GM19193 (cell line): Measurements from ENCODE around the gene CGB2.

Experiments
- POLR2A ChIP-seq: IDR thresholded peaks from 4 replicates; pipeline ENCODE4 v1.6.1; 2011; ENCODE audit not compliant: insufficient read depth, insufficient read length; ENCODE audit errors: extremely low read depth

Gene CGB2

DNA sequence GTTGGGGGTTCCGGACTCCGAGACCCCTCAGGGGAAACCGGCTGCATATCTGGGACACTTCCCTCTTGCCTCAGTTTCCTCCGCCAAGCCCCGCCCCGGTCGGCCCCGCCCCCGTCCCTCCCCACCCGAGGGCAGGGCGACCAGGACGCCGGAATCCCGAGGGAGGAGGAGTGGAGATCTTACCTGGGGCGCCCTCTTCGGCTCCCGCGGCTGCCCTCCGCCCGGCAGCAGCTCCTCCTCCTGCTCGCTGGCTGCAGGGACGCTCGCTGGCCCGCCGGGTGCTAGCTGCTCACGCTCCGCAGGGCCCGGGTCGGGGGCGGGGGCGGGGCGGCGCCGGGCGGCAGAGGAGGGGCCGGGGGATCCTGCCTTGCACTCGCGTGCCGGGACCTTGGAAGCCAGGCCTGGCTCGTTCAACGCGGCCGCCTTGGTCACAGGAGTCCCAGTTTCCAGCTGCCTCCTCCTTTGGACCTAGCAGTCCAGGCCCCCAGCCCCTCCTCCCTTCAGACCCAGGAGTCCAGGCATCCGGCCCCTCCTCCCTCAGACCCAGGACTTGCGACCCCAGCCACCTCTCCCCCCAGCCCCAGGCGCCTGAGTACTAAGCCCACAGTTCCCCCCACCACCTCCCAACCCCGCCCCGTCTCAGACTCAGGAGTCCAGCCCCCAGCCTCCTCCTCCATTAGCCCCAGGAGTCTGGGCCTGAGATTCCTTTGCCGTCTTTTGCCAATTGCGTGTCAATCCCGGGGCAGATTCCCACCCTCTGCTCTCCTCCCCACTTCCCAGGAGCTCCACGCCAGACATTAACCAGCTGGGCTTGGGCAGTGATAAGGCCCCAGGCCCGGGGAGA is 33.3 kb downstream of the CGB2 start, which contains the start of gene NTF4:
Gene NTF4, minus strand, starts transcription at position 51 of the 844 bp plus-strand sequence. CDS start 2,821 bp downstream, outside the sequence.
- TF ChIP-seq POLR2A: no peak

DNA sequence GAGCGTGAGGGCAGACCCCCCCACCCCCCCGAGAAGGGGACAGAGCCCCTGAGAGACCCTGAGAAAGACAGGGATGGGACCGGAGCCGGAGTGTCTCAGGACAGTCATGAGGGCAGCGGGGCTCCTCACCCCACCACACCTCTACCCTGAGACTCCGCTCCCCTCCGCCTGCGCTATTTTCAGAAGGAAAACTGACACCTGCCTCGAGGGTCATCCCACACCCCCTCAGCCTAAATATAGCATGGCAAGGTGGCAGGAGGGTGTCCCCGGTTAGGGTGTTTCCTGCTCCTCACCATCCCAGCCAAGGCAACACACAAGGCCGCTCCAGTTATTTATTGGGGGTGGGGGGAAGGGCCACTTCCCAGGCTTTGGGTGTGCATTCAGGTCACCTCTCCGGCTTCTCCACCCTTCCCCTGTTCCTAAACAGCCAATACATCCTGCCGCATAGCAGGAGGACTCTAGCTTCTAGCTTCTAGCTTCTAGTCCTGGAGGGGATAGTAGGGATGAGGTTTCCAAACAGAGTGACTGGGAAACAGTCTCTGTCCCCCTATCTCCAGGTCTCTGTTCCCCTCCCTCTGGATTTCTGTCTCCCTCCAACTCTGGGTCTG is 34.3 kb downstream of the CGB2 start:
- TF ChIP-seq POLR2A: no peak

DNA sequence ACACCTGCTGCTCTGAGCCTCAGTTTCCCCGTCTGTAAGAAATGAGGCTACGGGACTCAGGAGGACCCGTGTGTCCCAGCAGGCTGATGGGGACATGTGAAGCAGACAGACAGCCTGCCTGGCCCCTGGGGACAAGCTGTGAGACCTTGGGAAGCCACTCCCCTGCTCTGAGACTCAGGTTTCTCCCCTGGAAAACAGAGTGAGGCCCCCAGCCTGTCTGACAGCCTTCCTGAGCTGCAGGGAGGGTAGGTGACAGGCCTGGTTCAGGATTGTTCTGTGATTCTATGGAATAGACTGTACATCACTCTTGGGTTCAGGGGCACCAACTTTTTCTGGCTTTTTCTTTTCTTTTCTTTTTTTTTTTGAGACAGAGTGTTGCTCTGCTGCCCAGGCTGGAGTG is 35.9 kb downstream of the CGB2 start:
- no peak for TF ChIP-seq POLR2A

DNA sequence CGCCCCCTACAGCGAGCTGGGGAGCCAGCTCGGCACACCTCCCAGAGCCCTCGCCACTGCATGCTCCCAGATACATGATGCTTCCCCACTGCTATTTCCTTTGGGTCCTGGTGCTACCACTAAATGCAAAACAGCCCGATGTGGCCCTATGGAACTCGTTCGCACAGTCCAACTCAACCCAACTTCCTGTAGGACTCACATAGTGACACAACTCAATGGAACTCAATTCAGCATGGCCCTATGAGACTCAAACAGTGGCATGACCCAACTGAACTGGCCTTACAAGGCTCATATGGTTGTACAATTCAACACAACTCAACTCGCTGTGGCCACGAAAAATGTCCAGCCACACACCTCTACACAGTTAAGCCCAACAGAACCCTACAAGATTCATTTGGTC is 37.3 kb downstream of the CGB2 start:
- no peak for TF ChIP-seq POLR2A

DNA sequence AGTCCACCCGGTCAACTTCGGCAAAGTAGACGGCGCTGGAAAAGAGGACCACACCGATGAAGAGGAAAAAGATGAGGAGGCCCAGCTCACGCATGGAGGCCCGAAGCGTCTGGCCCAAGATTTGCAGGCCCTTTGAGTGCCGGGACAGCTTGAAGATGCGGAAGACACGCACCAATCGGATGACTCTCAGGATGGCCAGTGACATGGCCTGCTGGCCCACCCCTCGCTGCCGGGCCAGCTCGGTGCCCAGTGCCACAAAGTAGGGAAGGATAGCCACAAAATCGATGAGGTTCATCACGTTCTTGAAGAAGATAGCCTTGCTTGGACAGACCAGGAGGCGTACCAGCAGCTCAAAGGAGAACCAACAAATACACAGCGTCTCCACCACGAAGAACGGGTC is 38.7 kb downstream of the CGB2 start:
- TF ChIP-seq POLR2A: no peak

DNA sequence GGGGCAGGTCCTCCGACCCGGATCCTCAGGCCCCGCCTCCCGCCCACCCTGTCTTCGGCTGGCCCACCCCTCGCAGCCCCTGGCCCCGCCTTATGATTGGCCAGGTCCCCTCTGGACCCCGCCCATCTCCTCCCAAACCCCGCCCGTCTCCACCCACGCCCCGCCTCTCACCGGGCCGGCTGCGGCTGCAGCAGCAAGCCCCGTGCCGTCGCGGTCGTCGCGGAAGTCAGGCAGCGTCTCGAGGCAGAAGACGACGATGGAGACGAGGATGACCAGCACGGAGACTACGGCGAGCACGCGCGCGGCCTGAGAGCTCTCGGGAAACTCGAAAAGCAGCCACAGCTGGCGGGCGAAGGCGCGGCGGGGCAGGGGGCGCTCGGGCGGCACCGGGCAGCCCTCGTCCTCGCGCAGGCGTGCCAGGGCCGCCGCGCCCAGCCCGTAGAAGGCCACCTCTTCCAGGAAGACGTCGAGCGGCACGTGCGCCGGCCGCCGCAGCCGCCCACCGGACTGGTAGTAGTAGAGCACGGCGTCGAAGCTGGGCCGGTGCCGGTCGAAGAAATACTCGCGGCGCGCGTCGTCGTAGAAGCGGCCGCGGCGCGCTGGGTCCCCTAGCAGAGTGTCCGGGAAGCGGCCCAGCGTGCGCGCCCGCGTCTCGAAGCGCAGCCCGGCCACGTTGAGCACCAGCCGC is 40.3 kb downstream of the CGB2 start:
- no peak for TF ChIP-seq POLR2A

DNA sequence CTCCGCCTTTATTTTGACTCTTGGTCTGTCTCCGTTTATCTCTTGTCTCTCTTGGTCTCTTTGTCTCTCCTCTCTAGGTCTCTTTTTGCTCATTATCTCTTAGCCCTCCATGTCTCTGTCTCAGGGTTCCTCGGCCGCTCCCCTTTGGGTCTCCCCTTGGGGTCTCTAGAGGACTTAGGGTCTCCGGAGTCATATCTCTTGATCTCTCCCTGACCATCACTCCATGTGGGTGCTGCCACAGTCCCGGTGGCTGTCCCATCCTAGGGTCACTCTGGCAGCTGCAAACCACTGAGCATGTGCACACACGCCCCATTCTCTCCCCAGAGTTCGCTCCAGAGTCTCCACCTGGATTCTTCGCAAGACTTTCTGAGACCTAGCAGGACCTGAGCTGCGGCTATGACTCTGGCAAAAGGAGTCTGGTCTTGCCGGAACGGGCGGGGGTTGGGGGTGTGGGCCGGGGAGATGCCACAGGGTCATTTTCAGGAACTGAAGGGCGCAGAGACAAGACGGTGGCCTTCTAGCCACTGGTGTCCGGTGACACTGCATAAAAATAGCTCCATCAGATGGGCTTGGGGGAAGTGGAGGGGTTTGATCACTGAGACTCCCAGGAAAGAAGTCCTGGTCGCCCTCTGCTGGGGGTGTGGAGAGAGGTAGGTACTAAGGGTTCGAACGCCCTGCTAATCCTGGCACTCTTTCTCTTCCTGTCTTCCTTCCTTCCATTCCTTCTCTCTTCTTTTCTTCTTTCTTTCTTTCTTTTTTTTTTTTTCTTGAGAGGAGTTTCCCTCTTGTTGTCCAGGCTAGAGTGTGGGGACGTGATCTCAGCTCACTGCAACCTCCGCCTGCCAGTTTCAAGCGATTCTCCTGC is 42.1 kb downstream of the CGB2 start:
- TF ChIP-seq POLR2A: no peak

DNA sequence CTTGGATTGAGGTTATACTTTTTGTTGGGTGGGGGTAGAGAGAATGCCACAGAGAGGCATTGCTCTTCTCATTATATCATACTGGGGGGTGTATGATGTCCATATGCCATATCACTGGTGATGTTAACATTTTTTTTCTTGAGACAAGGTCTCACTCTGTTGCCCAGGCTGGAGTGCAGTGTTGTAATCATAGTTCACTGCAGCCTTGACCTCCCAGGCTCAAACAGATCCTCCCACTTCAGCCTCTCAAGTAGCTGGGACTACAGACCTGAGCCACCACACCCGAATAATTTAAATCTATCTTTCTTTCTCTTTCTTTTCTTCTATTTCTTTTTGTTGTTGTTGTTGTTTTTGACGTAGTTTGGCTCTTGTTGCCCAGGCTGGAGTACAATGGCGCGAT is 48.7 kb downstream of the CGB2 start:
- TF ChIP-seq POLR2A: no peak

DNA sequence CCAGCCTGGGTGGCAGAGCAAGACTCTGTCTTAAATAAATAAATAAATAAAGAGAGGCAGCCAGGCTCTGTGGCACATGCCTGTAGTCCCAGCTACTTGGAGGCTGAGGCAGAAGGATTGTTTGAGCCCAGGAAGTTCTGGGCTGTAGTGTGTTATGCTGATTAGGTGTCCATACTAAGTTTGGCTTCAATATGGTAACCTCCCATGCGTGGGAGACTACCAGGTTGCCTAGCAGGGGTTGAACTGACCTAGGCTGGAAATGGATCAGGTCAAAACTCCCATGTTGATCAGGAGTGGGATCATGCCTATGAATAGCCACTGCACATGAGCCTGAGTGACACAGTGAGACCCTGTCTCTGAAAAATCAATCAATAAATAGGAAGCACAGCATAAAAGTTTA is 49.6 kb downstream of the CGB2 start:
- no peak for TF ChIP-seq POLR2A
